ENCODE measurements around the gene TOR1B. TPM values are rescaled to one million over a fixed set of nuclear protein-coding genes. Genes with fewer than 3 reads are reported as not detected.

TOR1B gene
- polyA plus RNA-seq, 1 of the 3 experiments (the other 2 are of a cell fraction), result 37.4 TPM

DNA sequence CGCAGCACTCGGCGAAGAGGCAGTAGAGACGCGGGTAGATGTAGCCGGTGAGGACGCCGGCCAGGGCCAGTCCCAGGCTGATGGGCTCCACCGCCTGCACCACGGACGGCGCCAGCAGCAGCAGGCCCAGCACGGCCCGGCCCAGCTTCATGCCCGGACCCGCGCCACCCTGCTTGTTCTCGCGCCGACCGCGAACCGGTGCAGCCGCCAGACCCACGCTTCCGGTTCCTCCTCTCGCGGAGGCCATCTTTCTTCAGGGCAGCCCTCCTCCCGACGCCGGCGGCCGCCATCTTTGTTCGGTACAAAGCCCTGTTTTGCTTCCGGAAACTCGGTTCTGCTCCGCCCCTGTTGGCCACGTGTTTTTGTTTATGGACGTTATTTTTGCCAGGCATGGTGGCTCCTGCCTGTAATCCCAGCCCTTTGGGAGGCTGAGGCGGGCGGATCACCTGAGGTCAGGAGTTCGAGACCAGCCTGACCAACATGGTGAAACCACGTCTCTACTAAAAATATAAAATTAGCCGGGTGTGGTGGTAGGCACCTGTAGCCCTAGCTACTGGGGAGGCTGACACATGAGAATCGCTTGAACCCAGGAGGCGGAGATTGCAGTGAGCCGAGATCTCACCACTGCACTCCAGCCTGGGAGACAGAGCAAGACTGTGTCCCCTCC lies 21.1 kb downstream of the TOR1B start, which contains the start of gene TOR1A:
Gene TOR1A (minus strand): TSS at position 202 of the 667 bp plus-strand sequence. CDS start 51 bp downstream, at position 151.
- peak; percentile 94 for DNase-seq
- Histone ChIP-seq H3K27ac (ENCODE audit: low read depth in 2 of 2, low read length in 1 of 2) (peak within 1 kb of the TSS; percentile 60 to 82; a peak in 3 of 4 replicates), H3K4me3 (ENCODE audit: low read depth in 2 of 2, low read length in 1 of 2) (peak within 1 kb of the TSS; percentile 65 to 76), H3K79me2 (ENCODE audit: insufficient read depth) (peaks cover 28% of the 10 kb centered on the region), H3F3A (replicated peaks; ENCODE audit: insufficient read depth) (peaks cover 20% of the 10 kb centered on the region), H3K9me2 (no peaks in the 10 kb centered on the region), H3K36me3 (replicated peaks in 1 of 2; ENCODE audit: control insufficient read depth in 1 of 2, insufficient read depth in 2 of 2, low read length in 1 of 2) (peaks cover 22 to 51% of the 10 kb centered on the region in 2 experiments), H3K27me3 (ENCODE audit: insufficient read depth) (no peaks in the 10 kb centered on the region), H3K4me2 (peak within 1 kb of the TSS; percentile 95), H3K9ac (peak within 1 kb of the TSS; percentile 89), H3K9me3 (no peaks in the 10 kb centered on the region), H2AFZ (ENCODE audit: low read depth) (peak within 1 kb of the TSS; percentile 94), H3K4me1 (ENCODE audit: control insufficient read depth in 1 of 2, insufficient read depth in 2 of 2, low read depth in 1 of 2, low read length in 1 of 2) (peaks cover 0 to 7% of the 10 kb centered on the region in 2 experiments; a peak in 1 of 4 replicates), H4K20me1 (ENCODE audit: insufficient read depth) (no peaks in the 10 kb centered on the region)
- CTCF ChIA-PET, result interaction anchor here (0.6 to 1.4 kb wide), 4 partner anchors 13 to 216 kb away, joined by 3 to 5 read pairs (median 4); no protein-coding TSS in a partner anchor
- POLR2A ChIA-PET, result no interaction called here
- WGBS (ENCODE audit: low lambda C conversion rate), result 5% methylated on average over 27 of the region's 47 CpGs
- no peak for TF ChIP-seq FOXM1 (IDR thresholded peaks at IDR 0.05; ENCODE audit: low read depth)
- TF ChIP-seq GABPA (IDR thresholded peaks at IDR 0.05; ENCODE audit: low read depth), result peak; percentile 92
- TF ChIP-seq, protein P1, sequence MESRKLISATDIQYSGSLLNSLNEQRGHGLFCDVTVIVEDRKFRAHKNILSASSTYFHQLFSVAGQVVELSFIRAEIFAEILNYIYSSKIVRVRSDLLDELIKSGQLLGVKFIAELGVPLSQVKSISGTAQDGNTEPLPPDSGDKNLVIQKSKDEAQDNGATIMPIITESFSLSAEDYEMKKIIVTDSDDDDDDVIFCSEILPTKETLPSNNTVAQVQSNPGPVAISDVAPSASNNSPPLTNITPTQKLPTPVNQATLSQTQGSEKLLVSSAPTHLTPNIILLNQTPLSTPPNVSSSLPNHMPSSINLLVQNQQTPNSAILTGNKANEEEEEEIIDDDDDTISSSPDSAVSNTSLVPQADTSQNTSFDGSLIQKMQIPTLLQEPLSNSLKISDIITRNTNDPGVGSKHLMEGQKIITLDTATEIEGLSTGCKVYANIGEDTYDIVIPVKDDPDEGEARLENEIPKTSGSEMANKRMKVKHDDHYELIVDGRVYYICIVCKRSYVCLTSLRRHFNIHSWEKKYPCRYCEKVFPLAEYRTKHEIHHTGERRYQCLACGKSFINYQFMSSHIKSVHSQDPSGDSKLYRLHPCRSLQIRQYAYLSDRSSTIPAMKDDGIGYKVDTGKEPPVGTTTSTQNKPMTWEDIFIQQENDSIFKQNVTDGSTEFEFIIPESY (IDR thresholded peaks at IDR 0.05; ENCODE audit: borderline replicate concordance, low read depth), result peak; percentile 96
- no peak for TF ChIP-seq FOSL2 (IDR thresholded peaks at IDR 0.05; ENCODE audit: borderline replicate concordance, low read depth)
- TF ChIP-seq RFX5 (IDR thresholded peaks at IDR 0.05; ENCODE audit: low read length), result no peak
- peak; percentile 97 for TF ChIP-seq MXI1 (IDR thresholded peaks at IDR 0.05; ENCODE audit: low read depth, low read length)
- TF ChIP-seq TCF12 (IDR thresholded peaks at IDR 0.05), result peak; percentile 60; the same call in 1 of the 2 replicates
- TF ChIP-seq YY1 (IDR thresholded peaks at IDR 0.05; ENCODE audit: low read depth), result peak; percentile 100
- no peak for TF ChIP-seq RAD21 (IDR thresholded peaks at IDR 0.05; ENCODE audit: low read length)
- TF ChIP-seq FOXJ3 (CRISPR knock-in tag; IDR thresholded peaks at IDR 0.05), result peak; percentile 75
- TF ChIP-seq RXRA (IDR thresholded peaks at IDR 0.05; ENCODE audit: borderline replicate concordance, low read depth), result no peak; the same call in 1 of the 2 replicates
- 0 out of 4 replicates have a peak, but pooled peaks of 1 of the 2 experiments have one; percentile 14 for TF ChIP-seq EP300 (IDR thresholded peaks at IDR 0.05; ENCODE audit: borderline replicate concordance in 1 of 2, low read depth in 1 of 2, low read length in 1 of 2)
- peak; percentile 98 for TF ChIP-seq CHD2 (IDR thresholded peaks at IDR 0.05; ENCODE audit: low read length, partially characterized antibody)
- peak; percentile 96 for TF ChIP-seq SIN3A (IDR thresholded peaks at IDR 0.05; ENCODE audit: borderline replicate concordance, low read depth, low read length)
- no peak for TF ChIP-seq TEAD4 (IDR thresholded peaks at IDR 0.05; ENCODE audit: borderline replicate concordance, insufficient read depth)
- TF ChIP-seq TAF1 (IDR thresholded peaks at IDR 0.05; ENCODE audit: borderline replicate concordance, low read depth, low read length), result peak; percentile 94
- TF ChIP-seq ELF1 (IDR thresholded peaks at IDR 0.05), result peak; percentile 98
- TF ChIP-seq, protein P2, sequence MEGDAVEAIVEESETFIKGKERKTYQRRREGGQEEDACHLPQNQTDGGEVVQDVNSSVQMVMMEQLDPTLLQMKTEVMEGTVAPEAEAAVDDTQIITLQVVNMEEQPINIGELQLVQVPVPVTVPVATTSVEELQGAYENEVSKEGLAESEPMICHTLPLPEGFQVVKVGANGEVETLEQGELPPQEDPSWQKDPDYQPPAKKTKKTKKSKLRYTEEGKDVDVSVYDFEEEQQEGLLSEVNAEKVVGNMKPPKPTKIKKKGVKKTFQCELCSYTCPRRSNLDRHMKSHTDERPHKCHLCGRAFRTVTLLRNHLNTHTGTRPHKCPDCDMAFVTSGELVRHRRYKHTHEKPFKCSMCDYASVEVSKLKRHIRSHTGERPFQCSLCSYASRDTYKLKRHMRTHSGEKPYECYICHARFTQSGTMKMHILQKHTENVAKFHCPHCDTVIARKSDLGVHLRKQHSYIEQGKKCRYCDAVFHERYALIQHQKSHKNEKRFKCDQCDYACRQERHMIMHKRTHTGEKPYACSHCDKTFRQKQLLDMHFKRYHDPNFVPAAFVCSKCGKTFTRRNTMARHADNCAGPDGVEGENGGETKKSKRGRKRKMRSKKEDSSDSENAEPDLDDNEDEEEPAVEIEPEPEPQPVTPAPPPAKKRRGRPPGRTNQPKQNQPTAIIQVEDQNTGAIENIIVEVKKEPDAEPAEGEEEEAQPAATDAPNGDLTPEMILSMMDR (IDR thresholded peaks at IDR 0.05), result no peak
- TF ChIP-seq, protein P3, sequence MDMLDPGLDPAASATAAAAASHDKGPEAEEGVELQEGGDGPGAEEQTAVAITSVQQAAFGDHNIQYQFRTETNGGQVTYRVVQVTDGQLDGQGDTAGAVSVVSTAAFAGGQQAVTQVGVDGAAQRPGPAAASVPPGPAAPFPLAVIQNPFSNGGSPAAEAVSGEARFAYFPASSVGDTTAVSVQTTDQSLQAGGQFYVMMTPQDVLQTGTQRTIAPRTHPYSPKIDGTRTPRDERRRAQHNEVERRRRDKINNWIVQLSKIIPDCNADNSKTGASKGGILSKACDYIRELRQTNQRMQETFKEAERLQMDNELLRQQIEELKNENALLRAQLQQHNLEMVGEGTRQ (IDR thresholded peaks at IDR 0.05; ENCODE audit: borderline replicate concordance, low read depth, low read length), result peak; percentile 44; the same call in 1 of the 2 replicates
- TF ChIP-seq, protein P4, sequence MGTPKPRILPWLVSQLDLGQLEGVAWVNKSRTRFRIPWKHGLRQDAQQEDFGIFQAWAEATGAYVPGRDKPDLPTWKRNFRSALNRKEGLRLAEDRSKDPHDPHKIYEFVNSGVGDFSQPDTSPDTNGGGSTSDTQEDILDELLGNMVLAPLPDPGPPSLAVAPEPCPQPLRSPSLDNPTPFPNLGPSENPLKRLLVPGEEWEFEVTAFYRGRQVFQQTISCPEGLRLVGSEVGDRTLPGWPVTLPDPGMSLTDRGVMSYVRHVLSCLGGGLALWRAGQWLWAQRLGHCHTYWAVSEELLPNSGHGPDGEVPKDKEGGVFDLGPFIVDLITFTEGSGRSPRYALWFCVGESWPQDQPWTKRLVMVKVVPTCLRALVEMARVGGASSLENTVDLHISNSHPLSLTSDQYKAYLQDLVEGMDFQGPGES (IDR thresholded peaks at IDR 0.05; ENCODE audit: low read depth, low read length), result no peak
- TF ChIP-seq NRF1 (IDR thresholded peaks at IDR 0.05; ENCODE audit: low read depth, low read length), result no peak
- TF ChIP-seq POLR2AphosphoS5 (IDR thresholded peaks at IDR 0.05; ENCODE audit: low read depth, low read length), result peak; percentile 88
- TF ChIP-seq NFIC (IDR thresholded peaks at IDR 0.05; ENCODE audit: borderline replicate concordance), result no peak; the same call in 1 of the 2 replicates
- TF ChIP-seq, protein P5, sequence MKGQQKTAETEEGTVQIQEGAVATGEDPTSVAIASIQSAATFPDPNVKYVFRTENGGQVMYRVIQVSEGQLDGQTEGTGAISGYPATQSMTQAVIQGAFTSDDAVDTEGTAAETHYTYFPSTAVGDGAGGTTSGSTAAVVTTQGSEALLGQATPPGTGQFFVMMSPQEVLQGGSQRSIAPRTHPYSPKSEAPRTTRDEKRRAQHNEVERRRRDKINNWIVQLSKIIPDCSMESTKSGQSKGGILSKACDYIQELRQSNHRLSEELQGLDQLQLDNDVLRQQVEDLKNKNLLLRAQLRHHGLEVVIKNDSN (IDR thresholded peaks at IDR 0.05; ENCODE audit: borderline replicate concordance, low read depth), result peak; percentile 87
- no peak for TF ChIP-seq GATA2 (CRISPR knock-in tag; IDR thresholded peaks at IDR 0.05)
- TF ChIP-seq RCOR1 (IDR thresholded peaks at IDR 0.05; ENCODE audit: low read length), result peak; percentile 70; the same call in 1 of the 2 replicates
- TF ChIP-seq, protein P6, sequence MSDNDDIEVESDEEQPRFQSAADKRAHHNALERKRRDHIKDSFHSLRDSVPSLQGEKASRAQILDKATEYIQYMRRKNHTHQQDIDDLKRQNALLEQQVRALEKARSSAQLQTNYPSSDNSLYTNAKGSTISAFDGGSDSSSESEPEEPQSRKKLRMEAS (IDR thresholded peaks at IDR 0.05; ENCODE audit: low read depth), result peak; percentile 99
